K562 (cell line): ENCODE results near the gene HK1. TPM values are rescaled to one million over a fixed set of nuclear protein-coding genes. Genes with fewer than 3 reads are reported as not detected.

Source experiments
- BDP1 ChIP-seq: IDR thresholded peaks from 3 replicates; pipeline ENCODE4 v1.6.1; 2011; ENCODE audit not compliant: insufficient read length, insufficient read depth
- CHAMP1 ChIP-seq: fragments of 450-650 bp; IDR thresholded peaks from 2 replicates; pipeline ENCODE4 v1.6.1; 2016; ENCODE audit warnings: mild to moderate bottlenecking
- E2F6 ChIP-seq, 2 experiments: IDR thresholded peaks; 2 replicates each; pipeline ENCODE4 v1.6.1; 2011; ENCODE audit warnings: borderline replicate concordance in 1 of 2, control low read depth in 1 of 2, low read depth in 1 of 2, low read length in 1 of 2, mild to moderate bottlenecking in 1 of 2, mixed read lengths in 1 of 2, moderate library complexity in 1 of 2; ENCODE audit not compliant: insufficient read depth in 1 of 2, insufficient read length in 1 of 2, poor library complexity in 1 of 2, severe bottlenecking in 1 of 2; ENCODE audit errors: extremely low read depth in 1 of 2
- ELK1 ChIP-seq: sonication (generic); formaldehyde crosslinking; IDR thresholded peaks from 2 replicates; pipeline ENCODE4 v1.8.1; 2022; ENCODE audit warnings: missing genetic modification reagents
- EWSR1 ChIP-seq: fragments of 450-650 bp; IDR thresholded peaks from 2 replicates; pipeline ENCODE4 v1.6.1; 2018; ENCODE audit warnings: borderline replicate concordance, mild to moderate bottlenecking, low read depth, moderate library complexity; ENCODE audit not compliant: partially characterized antibody
- FOXO4 ChIP-seq: fragments of 450-650 bp; formaldehyde crosslinking; IDR thresholded peaks from 2 replicates; pipeline ENCODE4 v1.4.0; 2020; ENCODE audit warnings: mild to moderate bottlenecking, moderate library complexity
- MEIS2 ChIP-seq: fragments of 450-650 bp; IDR thresholded peaks from 2 replicates; pipeline ENCODE4 v1.6.1; 2014; ENCODE audit warnings: mild to moderate bottlenecking; ENCODE audit not compliant: partially characterized antibody
- MTA2 ChIP-seq: fragments of 450-650 bp; IDR thresholded peaks from 2 replicates; pipeline ENCODE4 v1.6.1; 2016; ENCODE audit warnings: low read depth
- TAF1 ChIP-seq: IDR thresholded peaks from 2 replicates; pipeline ENCODE4 v1.6.1; 2011; ENCODE audit warnings: mild to moderate bottlenecking, low read length, moderate library complexity; ENCODE audit not compliant: insufficient read depth, control insufficient read depth, severe bottlenecking; ENCODE audit errors: extremely low read depth
- TCF3 ChIP-seq: sonication (generic); formaldehyde crosslinking; IDR thresholded peaks from 2 replicates; pipeline ENCODE4 v1.4.0; 2020; ENCODE audit warnings: mild to moderate bottlenecking, missing genetic modification reagents
- THAP7 ChIP-seq: fragments of 250-450 bp; sonication (Bioruptor Pico); IDR thresholded peaks from 2 replicates; pipeline ENCODE4 v1.5.0; 2021
- XRCC5 ChIP-seq: fragments of 200-400 bp; formaldehyde crosslinking; IDR thresholded peaks from 2 replicates; pipeline ENCODE4 v1.6.1; 2017; ENCODE audit warnings: low read depth, mild to moderate bottlenecking, low read length
- ZC3H8 ChIP-seq: fragments of 450-650 bp; IDR thresholded peaks from 2 replicates; pipeline ENCODE4 v1.6.1; 2017
- ZNF324 ChIP-seq: fragments of 250-450 bp; sonication (Bioruptor Pico); IDR thresholded peaks from 2 replicates; pipeline ENCODE4 v1.4.0; 2020; ENCODE audit warnings: mild to moderate bottlenecking
- ZNF518B ChIP-seq: fragments of 250-450 bp; sonication (Bioruptor Pico); IDR thresholded peaks from 2 replicates; pipeline ENCODE4 v1.5.0; 2021; ENCODE audit warnings: mild to moderate bottlenecking, moderate library complexity
- polyA plus RNA-seq, 8 experiments: library from polyadenylated mRNA; depleted of rRNA in 4 of 8; stranded (reverse) in 5 of 8; unstranded in 3 of 8; fragments of >200 nt; fragmentation: Nextera tagmentation in 2 of 8; fragmentation: Illumina TruSeq in 1 of 8; extraction: Ambion mirVana in 2 of 8; extraction: Trizol in 1 of 8; gene quantifications; 2 replicates each; pipeline versions ENCODE4 v1.2.1 to v1.2.3, GENCODE V29; 2011 to 2014; ENCODE audit warnings: inconsistent platforms in 1 of 8, missing spikeins in 1 of 8
- total RNA-seq, 7 experiments: library from RNA; depleted of rRNA in 6 of 7; stranded (reverse); fragments of >200 nt in 6 of 7; fragmentation: Illumina TruSeq in 2 of 7; extraction: Trizol in 2 of 7; gene quantifications; 2 replicates each; pipeline versions ENCODE4 v1.2.1 to v1.2.3, GENCODE V29; 2011 to 2021; ENCODE audit warnings: low replicate concordance in 1 of 7

HK1 gene
- total and polyA plus RNA-seq, 9 of the 15 experiments (the other 6 are each of a cell fraction or from before 2014, with no cell fraction given), result 29.2 to 444 (median 193) TPM

GRCh38 chr10:69318106-69318866 lies 40.0 kb downstream of the HK1 start (continued):
- TF ChIP-seq ZNF518B (CRISPR knock-in tag) (no peak), XRCC5 (no peak; the same call in 1 of the 2 replicates), ZC3H8 (no peak), MEIS2 (peak; percentile 74), EWSR1 (no peak), FOXO4 (0 out of 2 replicates have a peak, but pooled peaks have one; percentile 11), CHAMP1 (no peak), THAP7 (CRISPR knock-in tag) (peak; percentile 68; the same call in 1 of the 2 replicates), TCF3 (CRISPR knock-in tag) (no peak), BDP1 (no peak), TAF1 (peak; percentile 44), ZNF324 (CRISPR knock-in tag) (no peak), MTA2 (no peak), ELK1 (no peak), E2F6 (IDR thresholded peaks at IDR 0.05; ENCODE audit: borderline replicate concordance in 1 of 2, extremely low read depth in 1 of 2, insufficient read depth in 1 of 2, insufficient read length in 1 of 2, low read depth in 1 of 2, low read length in 1 of 2, poor library complexity in 1 of 2, severe bottlenecking in 1 of 2) (peak; percentile 54 to 73)
